GM12878 (cell line): ENCODE measurements around the gene ACSF3.

Source experiments
- CEBPB ChIP-seq, 2 experiments: fragments of 150-350 bp in 1 of 2; IDR thresholded peaks; 2 replicates each; pipeline ENCODE4 v1.6.1; 2012 to 2014; ENCODE audit warnings: low read depth in 2 of 2, low read length in 2 of 2, borderline replicate concordance in 1 of 2, inconsistent platforms in 1 of 2
- EZH2 ChIP-seq: IDR thresholded peaks from 2 replicates; pipeline ENCODE4 v1.6.1; 2012; ENCODE audit warnings: low read depth, mild to moderate bottlenecking, control low read depth, inconsistent platforms, low read length, borderline replicate concordance; ENCODE audit not compliant: control insufficient read depth
- FOXM1 ChIP-seq: IDR thresholded peaks from 2 replicates; pipeline ENCODE4 v1.6.1; 2012; ENCODE audit warnings: low read depth, mild to moderate bottlenecking, inconsistent platforms, low read length, moderate library complexity
- NR2F1 ChIP-seq: fragments of 450-650 bp; conservative IDR thresholded peaks from 2 replicates; pipeline ENCODE4 v1.6.1; 2017; ENCODE audit warnings: mild to moderate bottlenecking
- POLR2AphosphoS5 ChIP-seq: IDR thresholded peaks from 2 replicates; pipeline ENCODE4 v1.6.1; 2011; ENCODE audit warnings: mild to moderate bottlenecking, low read length, inconsistent platforms
- REST ChIP-seq: IDR thresholded peaks from 2 replicates; pipeline ENCODE4 v1.6.1; 2012; ENCODE audit warnings: mild to moderate bottlenecking, low read depth, low read length
- TBL1XR1 ChIP-seq: IDR thresholded peaks from 2 replicates; pipeline ENCODE4 v1.6.1; 2012; ENCODE audit warnings: low read depth, low read length, improper control_type of control experiment
- TF ChIP-seq, protein P1 (sequence below), 3 experiments: IDR thresholded peaks in 2 of 3; conservative IDR thresholded peaks in 1 of 3; 2 replicates each; pipeline ENCODE4 v1.5.1; 2011; ENCODE audit warnings: low read depth in 3 of 3, low read length in 3 of 3, mild to moderate bottlenecking in 3 of 3, control low read depth in 2 of 3, moderate library complexity in 2 of 3, inconsistent platforms in 1 of 3, mixed read lengths in 1 of 3; ENCODE audit not compliant: control insufficient read depth in 2 of 3, insufficient read depth in 1 of 3; ENCODE audit errors: extremely low read depth in 1 of 3

DNA sequence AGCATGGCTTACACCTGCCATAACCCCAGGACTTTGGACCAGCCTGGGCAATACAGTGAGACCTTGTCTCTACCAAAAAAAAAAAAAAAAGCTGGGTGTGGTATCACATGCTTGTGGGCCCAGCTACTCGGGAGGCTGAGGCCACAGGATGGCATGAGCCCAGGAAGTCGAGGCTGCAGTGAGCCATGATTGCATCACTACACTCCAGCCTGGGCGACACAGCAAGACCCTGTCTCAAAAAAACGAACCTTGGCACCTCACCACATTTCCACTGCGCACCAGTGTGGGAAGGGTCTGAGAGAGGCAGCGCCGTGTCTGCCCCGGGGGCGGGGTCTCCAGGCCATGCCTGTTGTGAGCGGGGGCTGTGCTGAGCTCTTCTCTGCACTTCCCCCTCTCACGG lies 6.3 kb downstream of the ACSF3 start:
- TF ChIP-seq CEBPB (IDR thresholded peaks at IDR 0.05; ENCODE audit: borderline replicate concordance in 1 of 2, low read depth in 2 of 2, low read length in 2 of 2) (no peak), EZH2 (no peak), FOXM1 (no peak), REST (no peak), NR2F1 (no peak), POLR2AphosphoS5 (no peak), TBL1XR1 (no peak)
- TF ChIP-seq, protein P1, sequence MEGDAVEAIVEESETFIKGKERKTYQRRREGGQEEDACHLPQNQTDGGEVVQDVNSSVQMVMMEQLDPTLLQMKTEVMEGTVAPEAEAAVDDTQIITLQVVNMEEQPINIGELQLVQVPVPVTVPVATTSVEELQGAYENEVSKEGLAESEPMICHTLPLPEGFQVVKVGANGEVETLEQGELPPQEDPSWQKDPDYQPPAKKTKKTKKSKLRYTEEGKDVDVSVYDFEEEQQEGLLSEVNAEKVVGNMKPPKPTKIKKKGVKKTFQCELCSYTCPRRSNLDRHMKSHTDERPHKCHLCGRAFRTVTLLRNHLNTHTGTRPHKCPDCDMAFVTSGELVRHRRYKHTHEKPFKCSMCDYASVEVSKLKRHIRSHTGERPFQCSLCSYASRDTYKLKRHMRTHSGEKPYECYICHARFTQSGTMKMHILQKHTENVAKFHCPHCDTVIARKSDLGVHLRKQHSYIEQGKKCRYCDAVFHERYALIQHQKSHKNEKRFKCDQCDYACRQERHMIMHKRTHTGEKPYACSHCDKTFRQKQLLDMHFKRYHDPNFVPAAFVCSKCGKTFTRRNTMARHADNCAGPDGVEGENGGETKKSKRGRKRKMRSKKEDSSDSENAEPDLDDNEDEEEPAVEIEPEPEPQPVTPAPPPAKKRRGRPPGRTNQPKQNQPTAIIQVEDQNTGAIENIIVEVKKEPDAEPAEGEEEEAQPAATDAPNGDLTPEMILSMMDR (IDR thresholded peaks at IDR 0.05 in 2 of 3, conservative IDR thresholded peaks at IDR 0.05 in 1 of 3; ENCODE audit: control insufficient read depth in 2 of 3, extremely low read depth in 1 of 3, insufficient read depth in 1 of 3, low read depth in 3 of 3, low read length in 3 of 3), result no peak
